GM21576 (cell line): ENCODE data around the gene SPHK2.
"Not testable (repeated sequence)": the region's sequence is repeated elsewhere in the genome, so short reads cannot be mapped to it uniquely, and the experiment has no call there.

Experiments used
- ATAC-seq: cut with Tn5 transposase; IDR thresholded peaks from one replicate; pipeline ENCODE4 v1.9.1; 2021; ENCODE audit warnings: mild to moderate bottlenecking, moderate library complexity; ENCODE audit not compliant: unreplicated experiment

SPHK2 gene

DNA sequence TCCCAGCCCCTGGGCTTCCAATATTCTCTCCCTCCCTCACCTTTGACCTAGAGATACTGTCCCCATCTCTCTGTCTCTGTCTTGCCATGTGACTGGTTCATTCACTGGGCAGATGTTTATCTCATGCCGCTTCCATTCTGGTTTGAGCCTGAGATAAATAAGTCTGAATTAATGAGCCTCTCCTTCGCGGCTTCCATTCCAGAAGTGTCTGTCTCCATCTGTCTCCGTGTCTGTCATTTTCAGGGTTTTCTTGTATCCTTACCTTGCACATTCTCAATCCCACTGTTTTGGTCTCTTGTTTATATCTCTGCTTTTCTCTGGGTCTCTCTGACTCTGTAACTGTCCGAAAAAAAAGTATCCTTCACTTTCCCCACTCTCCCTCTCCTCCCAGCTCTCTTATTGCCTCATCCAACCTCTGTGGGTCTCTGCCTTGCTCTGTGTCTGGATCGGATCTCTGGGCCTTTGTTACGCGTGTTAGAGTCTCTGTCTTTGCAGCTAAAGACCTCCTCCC, 4.3 kb downstream of the SPHK2 start:
- ATAC-seq, result no peak

DNA sequence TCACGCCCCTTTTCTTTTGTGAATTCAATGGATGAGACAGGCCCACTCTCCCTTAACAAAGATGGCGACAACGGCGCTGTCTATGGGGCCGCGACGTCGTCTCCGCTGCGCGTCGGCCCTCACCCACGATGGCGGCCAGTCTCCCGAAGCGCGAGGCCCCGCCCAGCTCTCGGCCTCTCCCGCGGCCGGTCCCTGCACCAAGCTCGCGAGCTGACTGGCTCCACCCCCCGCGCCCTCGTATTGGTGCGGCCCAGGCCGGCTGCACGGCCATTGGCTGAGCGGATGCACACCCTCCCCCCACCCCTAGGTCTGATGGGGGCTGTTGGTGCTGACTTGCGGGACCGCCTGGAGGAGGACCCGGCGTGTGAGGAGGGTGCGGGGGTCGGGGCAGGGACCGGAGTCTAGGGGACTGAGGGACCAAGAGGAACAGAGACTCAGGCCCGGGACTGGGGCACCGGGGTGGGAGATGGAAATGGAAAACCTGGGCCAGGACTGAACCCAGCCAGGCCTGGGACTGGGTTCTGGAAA, 4.8 kb downstream of the SPHK2 start:
- ATAC-seq, result peak; percentile 54

DNA sequence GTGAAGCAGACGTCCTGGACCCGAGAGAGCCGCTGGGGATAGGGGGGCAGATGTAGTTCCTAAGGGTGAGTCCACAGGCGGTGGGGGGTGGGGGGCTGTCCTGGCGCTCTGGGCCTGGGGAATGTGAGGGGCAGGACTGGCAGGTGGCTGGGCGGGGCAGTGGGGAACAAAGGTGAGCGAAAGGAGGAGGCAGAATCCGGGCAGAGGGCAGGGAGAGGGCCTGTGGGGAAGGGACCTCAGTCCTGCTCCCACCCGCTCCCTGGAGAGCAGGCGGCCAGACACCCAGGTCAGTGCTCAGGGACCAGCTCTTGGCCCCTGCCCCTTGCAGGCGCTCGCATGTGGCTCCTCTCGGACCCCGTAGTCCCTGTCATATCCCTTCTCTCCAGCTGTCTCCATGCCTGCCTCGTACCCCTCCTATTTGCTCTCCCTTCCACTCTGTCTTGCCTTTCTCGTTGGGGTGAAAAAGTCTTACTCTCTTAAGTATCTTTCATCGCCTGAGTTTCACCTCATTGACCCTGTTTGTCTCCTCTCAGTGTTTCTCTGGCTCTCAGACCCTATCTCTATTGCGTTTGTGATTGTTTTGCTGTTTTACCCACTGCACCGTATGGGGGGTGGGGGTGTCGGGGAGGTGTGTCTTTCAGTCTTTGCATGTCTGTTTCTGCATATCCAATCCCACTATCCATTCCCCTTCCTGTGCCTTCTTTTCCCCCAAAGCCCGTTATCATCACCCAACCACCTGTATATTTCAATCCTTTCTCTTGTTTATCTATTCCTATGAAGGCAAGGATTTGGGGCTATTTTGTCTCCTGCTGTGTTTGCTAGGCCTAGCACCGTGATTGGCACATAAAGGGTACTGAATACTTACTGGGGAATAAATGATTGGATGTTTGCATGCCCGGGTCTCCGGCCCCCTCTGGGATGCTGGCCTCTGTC, 5.8 kb downstream of the SPHK2 start:
- no peak for ATAC-seq

DNA sequence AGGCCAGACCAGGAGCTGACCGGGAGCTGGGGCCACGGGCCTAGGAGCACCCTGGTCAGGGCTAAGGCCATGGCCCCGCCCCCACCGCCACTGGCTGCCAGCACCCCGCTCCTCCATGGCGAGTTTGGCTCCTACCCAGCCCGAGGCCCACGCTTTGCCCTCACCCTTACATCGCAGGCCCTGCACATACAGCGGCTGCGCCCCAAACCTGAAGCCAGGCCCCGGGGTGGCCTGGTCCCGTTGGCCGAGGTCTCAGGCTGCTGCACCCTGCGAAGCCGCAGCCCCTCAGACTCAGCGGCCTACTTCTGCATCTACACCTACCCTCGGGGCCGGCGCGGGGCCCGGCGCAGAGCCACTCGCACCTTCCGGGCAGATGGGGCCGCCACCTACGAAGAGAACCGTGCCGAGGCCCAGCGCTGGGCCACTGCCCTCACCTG, 6.6 kb downstream of the SPHK2 start:
- ATAC-seq, result no peak

DNA sequence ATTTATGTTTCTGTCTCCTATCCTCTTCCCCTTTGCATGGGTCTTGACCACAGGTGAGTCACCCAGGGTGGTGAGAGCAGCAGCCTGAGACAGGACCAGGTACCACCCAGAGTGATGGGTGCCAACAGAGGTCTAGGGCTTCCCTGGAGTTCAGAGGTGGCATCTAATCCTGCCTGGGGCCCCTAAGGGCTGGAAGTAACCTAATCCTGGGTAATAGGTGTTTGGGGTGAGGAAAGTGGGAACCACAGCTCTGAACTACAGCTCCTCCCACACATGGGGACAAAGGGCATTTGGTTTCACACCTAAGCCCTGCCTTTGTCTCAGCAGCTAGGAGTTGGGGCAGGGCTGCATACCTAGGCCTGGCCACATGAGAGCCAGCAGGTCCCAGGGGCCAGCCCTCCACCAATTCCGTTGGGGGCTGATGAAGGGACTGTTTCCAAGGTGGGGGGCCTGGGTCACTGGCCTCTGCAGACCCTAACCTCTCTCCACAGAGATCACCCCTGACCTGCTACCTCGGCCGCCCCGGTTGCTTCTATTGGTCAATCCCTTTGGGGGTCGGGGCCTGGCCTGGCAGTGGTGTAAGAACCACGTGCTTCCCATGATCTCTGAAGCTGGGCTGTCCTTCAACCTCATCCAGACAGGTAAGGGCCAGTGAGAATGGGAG, 8.0 kb downstream of the SPHK2 start:
- no peak for ATAC-seq

DNA sequence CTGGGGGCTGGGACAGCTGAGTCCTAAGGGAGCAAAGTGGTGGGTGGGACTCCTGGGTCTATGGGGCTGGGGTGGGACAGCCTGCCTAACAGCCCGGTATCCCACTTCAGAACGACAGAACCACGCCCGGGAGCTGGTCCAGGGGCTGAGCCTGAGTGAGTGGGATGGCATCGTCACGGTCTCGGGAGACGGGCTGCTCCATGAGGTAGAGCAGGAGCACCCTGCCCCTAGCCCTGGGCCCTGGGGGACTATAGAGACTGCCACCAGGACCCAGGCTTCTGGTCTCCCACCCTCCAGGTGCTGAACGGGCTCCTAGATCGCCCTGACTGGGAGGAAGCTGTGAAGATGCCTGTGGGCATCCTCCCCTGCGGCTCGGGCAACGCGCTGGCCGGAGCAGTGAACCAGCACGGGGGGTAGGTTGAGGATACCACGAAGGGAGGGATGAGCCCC, 8.6 kb downstream of the SPHK2 start:
- ATAC-seq, result no peak

DNA sequence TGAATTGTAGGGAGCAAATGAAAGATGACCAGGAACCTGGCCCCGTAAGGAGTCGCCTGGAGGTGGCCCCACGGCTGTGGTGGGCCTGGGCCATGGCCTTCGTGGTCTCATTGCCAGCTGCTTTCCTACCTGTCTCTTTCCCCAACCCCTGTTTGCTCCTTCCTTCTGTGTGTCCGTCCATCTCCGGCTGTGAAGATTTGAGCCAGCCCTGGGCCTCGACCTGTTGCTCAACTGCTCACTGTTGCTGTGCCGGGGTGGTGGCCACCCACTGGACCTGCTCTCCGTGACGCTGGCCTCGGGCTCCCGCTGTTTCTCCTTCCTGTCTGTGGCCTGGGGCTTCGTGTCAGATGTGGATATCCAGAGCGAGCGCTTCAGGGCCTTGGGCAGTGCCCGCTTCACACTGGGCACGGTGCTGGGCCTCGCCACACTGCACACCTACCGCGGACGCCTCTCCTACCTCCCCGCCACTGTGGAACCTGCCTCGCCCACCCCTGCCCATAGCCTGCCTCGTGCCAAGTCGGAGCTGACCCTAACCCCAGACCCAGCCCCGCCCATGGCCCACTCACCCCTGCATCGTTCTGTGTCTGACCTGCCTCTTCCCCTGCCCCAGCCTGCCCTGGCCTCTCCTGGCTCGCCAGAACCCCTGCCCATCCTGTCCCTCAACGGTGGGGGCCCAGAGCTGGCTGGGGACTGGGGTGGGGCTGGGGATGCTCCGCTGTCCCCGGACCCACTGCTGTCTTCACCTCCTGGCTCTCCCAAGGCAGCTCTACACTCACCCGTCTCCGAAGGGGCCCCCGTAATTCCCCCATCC, 9.4 kb downstream of the SPHK2 start:
- no peak for ATAC-seq

DNA sequence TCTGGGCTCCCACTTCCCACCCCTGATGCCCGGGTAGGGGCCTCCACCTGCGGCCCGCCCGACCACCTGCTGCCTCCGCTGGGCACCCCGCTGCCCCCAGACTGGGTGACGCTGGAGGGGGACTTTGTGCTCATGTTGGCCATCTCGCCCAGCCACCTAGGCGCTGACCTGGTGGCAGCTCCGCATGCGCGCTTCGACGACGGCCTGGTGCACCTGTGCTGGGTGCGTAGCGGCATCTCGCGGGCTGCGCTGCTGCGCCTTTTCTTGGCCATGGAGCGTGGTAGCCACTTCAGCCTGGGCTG, 9.9 kb downstream of the SPHK2 start:
- no peak for ATAC-seq

DNA sequence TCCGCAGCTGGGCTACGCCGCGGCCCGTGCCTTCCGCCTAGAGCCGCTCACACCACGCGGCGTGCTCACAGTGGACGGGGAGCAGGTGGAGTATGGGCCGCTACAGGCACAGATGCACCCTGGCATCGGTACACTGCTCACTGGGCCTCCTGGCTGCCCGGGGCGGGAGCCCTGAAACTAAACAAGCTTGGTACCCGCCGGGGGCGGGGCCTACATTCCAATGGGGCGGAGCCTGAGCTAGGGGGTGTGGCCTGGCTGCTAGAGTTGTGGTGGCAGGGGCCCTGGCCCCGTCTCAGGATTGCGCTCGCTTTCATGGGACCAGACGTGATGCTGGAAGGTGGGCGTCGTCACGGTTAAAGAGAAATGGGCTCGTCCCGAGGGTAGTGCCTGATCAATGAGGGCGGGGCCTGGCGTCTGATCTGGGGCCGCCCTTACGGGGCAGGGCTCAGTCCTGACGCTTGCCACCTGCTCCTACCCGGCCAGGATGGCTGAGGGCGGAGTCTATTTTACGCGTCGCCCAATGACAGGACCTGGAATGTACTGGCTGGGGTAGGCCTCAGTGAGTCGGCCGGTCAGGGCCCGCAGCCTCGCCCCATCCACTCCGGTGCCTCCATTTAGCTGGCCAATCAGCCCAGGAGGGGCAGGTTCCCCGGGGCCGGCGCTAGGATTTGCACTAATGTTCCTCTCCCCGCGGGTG, 10.4 kb downstream of the SPHK2 start:
- no peak for ATAC-seq

DNA sequence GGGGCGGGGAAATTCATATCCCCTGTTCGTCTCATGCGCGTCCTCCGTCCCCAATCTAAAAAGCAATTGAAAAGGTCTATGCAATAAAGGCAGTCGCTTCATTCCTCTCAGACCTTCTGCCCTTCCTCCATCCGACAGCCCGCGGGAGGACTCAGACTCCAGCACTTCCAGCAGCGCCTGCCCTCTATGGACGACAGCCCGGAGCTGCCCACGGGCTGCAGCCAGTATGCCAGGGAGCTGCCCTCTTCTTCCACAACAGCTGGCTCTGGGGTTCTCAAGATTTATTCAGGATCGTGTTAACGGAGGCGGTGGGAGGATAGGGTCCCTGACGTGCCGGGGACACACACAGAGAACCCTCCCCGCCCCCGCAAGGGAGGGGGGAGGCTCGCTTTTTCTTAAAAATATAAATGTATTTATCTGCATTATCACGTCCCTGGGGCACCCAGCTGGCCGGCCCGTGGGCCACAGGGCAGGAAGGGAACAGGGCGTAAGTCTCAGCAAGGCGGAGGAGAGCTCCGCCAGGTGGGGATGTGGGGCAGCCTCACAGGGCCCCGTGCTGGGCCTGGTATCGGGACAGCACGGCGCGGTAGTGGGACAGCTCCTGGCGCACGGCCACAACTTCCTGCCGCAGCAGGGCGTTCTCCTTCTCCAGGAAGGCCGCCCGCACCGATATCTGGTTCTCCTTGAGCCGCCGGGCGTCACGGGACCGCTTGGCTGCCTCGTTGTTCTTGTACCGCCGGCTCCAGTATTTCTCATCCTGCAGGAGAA, 11.2 kb downstream of the SPHK2 start:
- no peak for ATAC-seq

DNA sequence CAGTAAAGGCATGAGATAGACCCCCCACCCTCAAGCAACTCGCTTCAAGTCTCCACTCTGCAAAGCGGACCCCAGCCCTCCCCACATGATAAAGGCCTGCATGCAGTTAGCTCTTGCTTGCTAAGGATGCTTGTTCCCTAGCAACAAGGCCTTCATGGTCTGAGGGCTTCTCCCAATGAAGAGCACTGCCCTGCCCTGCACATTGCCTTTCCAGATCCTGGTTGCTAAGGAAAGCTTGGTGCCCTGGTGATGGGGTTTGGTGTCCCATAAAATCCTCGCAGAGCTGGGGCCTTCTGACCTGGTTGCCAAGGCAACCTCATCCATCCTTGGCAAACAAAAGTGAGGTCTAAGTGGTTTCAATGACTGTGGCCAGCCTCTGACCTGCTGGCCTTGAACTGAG, 11.9 kb downstream of the SPHK2 start:
- ATAC-seq, result no peak

DNA sequence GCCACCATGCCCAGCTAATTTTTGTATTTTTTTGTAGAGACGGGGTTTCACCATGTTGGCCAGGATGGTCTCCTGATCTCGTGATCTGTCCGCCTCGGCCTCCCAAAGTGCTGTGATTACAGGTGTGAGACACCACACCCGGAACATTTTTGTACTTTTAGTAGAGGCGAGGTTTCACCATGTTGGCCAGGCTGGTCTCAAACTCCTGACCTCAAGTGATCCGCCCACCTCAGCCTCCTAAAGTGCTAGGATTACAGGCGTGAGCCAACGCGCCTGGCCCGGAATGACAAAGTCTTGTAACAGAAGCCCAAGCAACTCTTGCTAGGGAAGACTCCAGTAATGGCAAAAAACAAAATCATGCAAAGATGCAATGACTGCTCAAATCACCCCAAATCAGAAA, 13.0 kb downstream of the SPHK2 start:
- ATAC-seq, result not testable (repeated sequence)

DNA sequence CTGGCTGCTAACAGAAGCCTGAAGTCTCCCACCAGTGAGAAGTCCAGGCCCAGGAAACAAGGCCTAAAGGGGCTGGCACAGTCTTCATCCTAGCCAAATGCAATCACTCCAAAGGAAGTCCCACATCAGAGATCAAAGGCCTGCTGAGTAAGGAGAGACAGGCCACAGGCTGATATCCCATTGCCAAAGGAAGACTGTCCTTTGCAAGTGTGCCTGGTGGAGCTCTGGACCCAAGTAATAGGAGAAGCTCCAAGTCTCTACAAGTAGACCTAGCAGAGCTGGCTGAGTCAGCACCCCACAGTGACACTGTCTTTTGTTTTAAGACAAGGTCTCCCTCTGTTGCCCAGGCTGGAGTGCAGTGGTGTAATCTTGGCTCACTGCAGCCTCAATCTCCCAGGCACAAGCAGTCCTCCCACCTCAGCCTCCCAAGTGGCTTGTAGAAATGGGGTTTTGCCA, 13.4 kb downstream of the SPHK2 start:
- ATAC-seq, result no peak

DNA sequence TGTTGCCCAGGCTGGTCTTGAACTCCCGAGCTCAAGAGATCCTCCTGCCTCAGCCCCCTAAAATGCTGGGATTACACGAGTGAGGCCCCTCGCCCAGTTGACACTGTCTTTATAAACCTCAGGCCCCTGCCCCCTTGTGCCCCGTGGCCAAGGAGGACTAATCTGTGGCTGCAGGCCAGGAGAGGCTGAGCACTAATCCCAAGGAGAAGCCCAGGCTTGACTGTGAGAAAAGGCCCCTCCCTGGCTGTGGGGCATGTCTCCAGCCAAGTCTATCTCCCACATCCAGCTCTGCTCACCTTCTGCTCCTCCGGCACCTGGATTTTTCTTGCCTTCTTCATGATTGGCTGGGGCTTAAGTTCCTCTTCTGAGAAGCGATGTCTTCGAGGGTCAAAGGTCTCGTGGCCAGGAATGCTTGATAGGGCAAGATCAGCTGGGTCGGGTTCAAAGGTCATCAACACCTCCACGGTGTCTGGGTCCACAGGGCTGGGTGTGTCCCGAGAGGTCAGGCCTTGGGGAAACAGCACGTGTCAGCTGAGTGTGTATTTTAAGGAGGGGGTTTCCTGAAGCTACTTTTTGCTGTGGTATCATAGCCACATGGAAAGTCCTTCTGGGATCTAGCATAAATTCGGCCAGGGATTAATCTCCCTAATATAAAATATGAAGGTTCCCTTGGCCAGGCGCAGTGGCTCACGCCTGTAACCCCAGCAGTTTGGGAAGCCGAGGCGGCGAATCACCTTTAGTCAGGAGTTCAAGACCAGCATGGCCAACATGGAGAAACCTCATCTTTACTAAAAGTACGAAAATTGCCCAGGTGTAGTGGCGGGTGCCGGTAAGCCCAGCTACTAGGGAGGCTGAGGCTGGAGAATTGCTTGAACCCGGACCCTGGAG, 14.1 kb downstream of the SPHK2 start:
- no peak for ATAC-seq

DNA sequence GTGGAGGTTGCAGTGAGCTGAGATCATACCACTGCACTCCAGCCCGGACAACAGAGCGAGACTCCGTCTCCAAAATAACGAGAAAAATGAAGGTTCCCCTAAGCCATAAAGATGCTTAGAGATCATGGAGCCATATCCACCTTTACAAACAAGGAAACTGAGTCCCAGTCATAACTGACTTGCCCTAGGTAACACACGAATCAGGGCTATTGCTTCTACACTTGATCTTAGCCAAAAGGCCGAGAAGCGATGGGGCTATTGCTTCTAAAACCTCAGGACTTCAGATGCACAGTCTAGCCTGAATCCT, 14.7 kb downstream of the SPHK2 start:
- ATAC-seq, result no peak

DNA sequence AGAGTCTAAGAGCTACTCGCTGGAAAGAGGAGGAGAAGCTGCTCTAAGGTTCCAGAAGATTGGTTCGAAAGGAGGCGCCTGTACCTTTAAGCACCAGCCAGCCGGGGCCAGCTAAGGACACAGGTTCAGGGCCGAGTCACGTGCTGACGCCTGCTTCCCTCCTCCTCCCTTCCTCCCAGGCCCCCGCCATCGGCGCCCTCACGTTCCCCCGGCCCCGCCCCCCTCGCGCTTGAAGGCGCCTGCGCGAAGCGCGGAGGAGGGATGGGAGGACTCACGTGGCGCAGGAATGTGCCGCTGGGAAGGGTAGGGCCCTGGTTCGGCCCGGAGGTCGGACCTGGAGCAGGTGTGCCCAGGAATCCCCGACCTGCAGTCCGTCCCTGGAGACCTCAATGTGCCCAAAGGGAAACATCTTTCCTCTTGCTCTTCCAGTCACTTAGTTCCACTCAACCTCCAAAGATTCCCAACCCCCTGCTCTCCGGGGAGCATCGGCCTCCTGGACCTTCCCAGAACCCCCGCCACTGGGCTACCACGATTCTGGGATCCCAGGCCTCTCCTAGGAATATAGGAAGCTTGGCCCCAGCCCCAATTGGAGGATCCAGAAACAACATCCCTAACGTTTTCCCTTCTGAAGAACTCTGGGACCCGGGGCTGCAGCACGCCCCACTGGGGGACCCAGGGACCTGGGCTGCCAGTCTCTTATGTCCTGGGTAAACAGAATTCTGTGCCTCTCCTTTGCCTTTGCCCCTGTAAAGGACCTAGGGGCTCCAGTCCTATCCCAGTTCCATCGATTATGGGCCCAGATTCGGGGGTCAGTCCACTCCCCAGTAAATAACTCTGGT, 15.3 kb downstream of the SPHK2 start:
- ATAC-seq, result peak; percentile 21

DNA sequence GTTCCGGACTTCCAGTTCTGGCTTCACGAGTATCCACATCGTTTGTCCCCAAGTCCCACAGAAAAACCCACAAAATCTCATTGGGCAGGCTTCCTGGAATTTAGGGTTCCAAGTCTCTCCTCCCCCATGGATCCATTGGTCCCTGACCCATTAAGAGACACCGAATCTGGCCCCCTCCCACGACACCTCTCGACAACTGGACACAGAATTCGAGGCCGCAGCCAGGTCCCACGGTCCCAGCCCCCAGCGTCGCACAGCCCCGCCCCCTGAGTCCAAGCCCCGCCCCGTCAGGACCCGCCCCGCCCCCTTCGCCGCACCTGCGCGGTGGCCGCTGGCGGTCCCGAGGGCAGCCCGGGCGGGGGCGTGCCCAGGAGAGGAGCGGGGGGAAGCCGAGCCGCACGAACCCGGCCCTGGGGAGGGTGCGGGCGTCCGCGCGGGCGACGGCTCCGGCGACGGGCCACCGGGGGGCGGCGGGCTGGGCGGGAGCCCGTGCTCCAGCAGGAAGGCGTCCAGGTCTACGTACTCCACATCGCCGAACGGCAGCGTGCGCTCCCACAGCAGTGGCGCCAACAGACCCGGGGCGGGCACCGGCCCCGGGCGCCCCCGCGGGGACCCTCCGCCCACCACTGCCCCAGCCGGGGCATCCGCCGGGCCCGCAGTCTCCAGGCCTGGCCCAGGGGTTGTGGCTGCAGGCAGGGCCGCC, 16.1 kb downstream of the SPHK2 start:
- no peak for ATAC-seq
